ENCODE data around the gene XPO6.

XPO6 gene

GRCh38 chr16:28208824-28209223 lies 2.9 kb downstream of the XPO6 start:
- TF ChIP-seq CTCF (conservative IDR thresholded peaks at IDR 0.05; ENCODE audit: low read depth, low read length): no peak
- no peak for DNase-seq (ENCODE audit: low read depth)
- H3K4me3 ChIP-seq (ENCODE audit: low read length): no peak overlapping the region

- H3K4me3 ChIP-seq (ENCODE audit: low read length): no peak overlapping the region
- TF ChIP-seq CTCF (conservative IDR thresholded peaks at IDR 0.05; ENCODE audit: low read depth, low read length): no peak
- DNase-seq (ENCODE audit: low read depth): no peak
Observed at GRCh38 chr16:28208131-28208530, 3.6 kb downstream of the XPO6 start.

GRCh38 chr16:28207399-28207798 lies 4.4 kb downstream of the XPO6 start:
- no peak for DNase-seq (ENCODE audit: low read depth)
- H3K4me3 ChIP-seq (ENCODE audit: low read length): no peak overlapping the region
- TF ChIP-seq CTCF (conservative IDR thresholded peaks at IDR 0.05; ENCODE audit: low read depth, low read length): no peak

- DNase-seq (ENCODE audit: low read depth): no peak
- no peak overlapping the region for H3K4me3 ChIP-seq (ENCODE audit: low read length)
- TF ChIP-seq CTCF (conservative IDR thresholded peaks at IDR 0.05; ENCODE audit: low read depth, low read length): no peak
Observed at GRCh38 chr16:28205974-28206373, 5.8 kb downstream of the XPO6 start.

GRCh38 chr16:28205117-28205899 lies 6.5 kb downstream of the XPO6 start:
- DNase-seq (ENCODE audit: low read depth): no peak
- H3K4me3 ChIP-seq (ENCODE audit: low read length): no peak overlapping the region
- no peak for TF ChIP-seq CTCF (conservative IDR thresholded peaks at IDR 0.05; ENCODE audit: low read depth, low read length)

- TF ChIP-seq CTCF (conservative IDR thresholded peaks at IDR 0.05; ENCODE audit: low read depth, low read length): no peak
- DNase-seq (ENCODE audit: low read depth): no peak
- H3K4me3 ChIP-seq (ENCODE audit: low read length): no peak overlapping the region
Observed at GRCh38 chr16:28204622-28205021, 7.1 kb downstream of the XPO6 start.

GRCh38 chr16:28204204-28204603 lies 7.6 kb downstream of the XPO6 start:
- no peak overlapping the region for H3K4me3 ChIP-seq (ENCODE audit: low read length)

More at GRCh38 chr16:28204204-28204603, 7.6 kb downstream of the XPO6 start:
- no peak for TF ChIP-seq CTCF (conservative IDR thresholded peaks at IDR 0.05; ENCODE audit: low read depth, low read length)
- DNase-seq (ENCODE audit: low read depth): no peak
